Inferior parietal cortex (tissue), 1 donor: ENCODE data around the gene ZNF512B.
"Not testable (repeated sequence)": the region's sequence is repeated elsewhere in the genome, so short reads cannot be mapped to it uniquely, and the experiment has no call there.

Experiments
- DNase-seq: peaks from one replicate; pipeline ENCODE4 v3.0.0-alpha.2; 2016; ENCODE audit errors: extremely low spot score

Gene ZNF512B

DNA sequence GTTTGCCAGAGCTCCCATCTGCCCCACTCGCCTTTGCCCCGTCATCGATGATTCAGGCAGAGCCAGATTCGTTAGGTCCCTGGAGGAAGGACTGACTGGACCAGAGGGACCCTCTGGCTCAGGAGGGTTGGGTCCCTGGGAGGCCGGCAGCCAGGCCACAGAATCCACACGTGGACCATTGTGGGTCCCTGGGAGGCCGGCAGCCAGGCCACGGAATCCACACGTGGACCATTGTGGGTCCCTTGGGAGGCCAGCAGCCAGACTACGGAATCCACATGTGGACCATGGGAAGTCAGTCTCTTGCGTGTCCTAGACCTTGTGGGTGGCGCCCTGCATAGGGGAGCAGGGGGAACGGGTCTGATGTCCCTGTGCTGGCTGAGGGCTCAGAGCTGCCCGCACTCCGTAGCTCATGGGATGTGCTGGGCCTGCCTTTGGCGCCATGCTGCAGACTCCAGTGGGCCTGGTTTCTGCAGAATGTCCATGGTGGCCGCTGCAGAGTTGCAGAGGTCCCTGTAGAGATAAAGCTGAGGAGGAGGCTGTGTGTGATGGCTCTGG is 37.0 kb downstream of the ZNF512B start:
- DNase-seq, result no peak

DNA sequence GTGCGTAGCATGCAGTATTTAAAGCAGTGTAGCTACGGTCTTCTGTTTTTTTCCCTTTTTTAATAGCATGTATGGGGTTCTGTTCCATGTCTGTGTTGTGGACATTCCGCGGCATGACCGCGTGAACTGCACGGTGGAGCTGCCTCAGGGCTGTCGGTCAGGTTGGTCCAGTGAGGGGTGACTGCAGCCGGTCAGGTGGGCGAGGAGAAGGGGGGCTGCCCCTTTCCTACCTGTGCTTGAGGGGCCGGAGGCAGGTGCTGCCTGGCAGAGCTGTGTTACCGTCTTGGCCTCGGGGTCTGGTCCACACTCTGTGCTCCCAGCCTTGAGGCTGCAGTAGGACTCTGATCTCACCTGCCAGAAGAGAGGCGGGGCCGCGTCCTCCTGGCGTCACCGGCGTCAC is 38.0 kb downstream of the ZNF512B start:
- DNase-seq, result no peak

DNA sequence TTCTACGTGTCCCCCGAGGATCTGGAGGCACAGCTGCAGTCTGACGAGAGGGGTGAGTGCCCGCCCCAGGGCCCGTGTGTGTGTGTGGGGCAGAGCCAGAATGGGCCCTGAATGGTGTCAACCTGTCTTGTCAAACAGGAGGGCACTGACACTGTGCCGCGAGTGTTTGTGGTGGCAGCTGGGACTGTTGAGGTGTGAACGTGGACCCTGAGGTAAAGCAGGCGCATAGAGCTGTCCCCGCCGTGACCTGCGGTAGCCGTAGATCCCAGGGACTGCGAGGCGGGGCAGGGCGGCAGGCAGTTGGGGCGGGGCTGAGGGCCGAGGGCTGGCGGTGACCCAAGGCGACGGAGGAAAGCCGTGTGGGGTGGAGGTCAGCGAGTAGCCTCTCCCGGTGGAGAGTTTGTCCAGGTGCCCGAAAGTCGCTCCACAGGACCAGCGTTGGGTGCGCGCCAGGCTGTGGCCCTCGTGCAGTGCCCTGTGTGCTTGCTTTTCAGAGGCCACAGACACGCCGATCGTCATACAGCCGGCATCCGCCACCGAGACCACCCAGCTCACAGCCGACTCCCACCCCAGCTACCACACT is 38.7 kb downstream of the ZNF512B start:
- DNase-seq, result no peak

DNA sequence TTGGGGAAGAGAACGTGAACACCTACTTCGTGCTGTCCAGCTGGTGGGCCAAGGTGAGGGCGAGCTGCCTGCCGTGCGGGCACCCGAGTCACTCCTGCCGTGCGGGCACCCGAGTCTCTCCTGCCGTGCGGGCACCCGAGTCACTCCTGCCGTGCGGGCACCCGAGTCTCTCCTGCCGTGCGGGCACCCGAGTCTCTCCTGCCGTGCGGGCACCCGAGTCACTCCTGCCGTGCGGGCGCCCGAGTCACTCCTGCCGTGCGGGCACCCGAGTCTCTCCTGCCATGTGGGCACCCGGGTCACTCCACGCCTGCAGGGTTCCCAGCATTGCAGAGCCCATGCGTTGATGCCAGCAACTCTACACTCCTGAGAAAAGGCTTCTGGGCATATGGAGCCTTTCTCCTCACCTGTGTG is 40.3 kb downstream of the ZNF512B start:
- DNase-seq, result not testable (repeated sequence)

DNA sequence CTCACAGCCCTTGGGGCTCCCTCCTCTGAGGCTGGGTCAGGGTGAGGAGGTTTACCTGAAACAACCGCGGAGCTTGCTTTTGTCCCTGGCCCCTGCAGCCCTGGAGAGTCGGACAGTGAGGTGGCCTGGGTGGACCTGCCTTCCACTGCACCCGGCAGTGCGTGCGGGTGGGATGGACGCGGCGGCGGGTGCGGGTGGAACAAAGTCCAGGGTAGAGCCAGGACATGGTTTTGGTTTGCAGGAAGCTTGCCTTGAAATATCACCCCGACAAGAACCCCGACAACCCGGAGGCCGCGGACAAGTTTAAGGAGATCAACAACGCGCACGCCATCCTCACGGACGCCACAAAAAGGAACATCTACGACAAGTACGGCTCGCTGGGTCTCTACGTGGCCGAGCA is 40.7 kb downstream of the ZNF512B start:
- no peak for DNase-seq

DNA sequence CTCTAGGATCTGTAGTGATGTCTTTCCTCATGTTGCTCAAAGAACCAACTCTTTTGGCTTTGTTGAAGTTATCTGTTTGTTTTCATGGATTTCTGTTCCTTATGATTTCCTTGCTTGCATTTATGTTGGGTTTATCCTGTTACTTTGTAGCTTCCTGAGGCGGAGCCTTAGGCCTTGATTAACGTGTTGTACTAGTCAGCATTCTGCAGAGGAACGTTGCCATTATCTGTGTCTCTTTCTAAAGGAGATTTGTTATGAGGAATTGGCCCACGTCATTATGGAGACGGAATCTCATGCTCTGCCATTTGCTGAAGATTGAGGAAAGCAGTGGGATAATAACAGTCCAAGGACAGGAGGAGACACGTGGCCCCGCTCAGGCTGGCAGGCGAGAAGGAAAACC is 43.4 kb downstream of the ZNF512B start:
- DNase-seq, result no peak

DNA sequence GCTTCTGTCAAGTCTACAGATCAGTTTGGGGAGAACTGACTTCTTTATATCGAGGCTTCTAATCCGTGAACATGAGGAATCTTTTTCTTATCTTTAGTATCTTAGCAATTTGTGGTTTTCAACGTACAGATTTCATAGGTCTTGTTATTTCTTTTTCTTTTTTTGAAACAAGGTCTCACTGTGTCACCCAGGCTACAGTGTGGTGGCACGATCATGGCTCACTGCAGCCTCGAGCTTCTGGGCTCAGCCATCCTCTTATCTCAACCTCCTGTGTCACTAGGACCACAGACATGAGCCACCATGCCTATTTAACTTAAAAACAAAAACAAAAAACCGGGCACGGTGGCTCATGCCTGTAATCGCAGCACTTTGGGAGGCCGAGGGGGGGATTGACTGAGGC is 45.5 kb downstream of the ZNF512B start:
- no peak for DNase-seq

DNA sequence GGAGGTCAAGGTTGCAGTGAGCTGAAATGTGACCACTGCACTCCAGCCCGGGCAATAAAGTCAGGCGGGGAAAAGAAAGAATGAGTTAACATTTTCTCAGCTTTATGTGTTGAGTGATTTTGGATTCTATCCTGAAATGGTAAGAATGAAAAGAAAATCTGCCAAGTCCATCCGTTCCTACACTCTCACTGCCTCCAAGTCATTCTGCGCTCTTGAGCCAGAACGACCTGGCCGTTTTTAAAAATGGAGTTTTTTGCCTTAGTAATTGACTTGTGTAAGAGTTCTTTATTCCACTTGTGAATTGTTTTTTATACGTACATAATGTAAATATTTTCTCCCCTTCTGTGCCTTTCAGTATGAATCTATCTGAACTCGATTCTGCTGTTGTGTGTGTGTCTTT is 46.1 kb downstream of the ZNF512B start:
- no peak for DNase-seq

DNA sequence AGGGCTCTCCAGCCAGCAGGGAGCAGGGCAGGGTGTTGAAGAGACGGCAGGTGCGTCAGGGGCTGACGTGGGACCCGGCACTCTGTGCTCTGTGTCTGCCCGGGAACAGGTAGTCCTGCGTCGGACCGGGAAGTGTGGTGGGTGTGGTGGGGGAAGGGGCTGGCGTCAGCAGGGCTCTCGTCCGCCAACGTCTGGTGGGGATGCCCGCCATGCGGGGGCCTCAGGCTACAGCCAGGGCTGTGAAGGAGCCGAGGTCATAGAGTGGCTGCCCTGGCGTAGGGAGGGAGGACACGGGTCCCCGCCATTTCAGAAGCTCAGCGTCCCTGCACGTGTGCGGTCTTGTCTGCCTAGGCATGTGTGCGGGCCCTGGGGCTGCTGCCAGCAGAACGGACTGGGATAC is 49.5 kb downstream of the ZNF512B start:
- DNase-seq, result no peak

DNA sequence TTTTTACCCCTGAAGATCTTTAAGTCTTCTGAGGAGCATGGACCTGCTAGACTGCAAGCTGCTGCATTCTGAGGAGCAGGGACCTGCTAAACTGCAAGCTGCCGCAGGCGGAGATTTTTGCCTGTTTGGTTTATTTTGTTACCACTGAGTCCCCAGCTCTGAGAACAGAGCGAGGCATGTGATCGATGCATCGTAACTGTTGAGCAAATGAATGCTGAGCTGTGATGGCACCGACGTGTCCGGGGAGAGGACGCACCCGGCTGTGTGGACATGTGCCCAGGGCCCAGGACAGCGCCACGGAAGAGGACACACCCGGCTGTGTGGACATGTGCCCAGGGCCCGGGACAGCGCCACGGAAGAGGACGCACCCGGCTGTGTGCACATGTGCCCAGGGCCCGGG is 50.6 kb downstream of the ZNF512B start:
- no peak for DNase-seq

DNA sequence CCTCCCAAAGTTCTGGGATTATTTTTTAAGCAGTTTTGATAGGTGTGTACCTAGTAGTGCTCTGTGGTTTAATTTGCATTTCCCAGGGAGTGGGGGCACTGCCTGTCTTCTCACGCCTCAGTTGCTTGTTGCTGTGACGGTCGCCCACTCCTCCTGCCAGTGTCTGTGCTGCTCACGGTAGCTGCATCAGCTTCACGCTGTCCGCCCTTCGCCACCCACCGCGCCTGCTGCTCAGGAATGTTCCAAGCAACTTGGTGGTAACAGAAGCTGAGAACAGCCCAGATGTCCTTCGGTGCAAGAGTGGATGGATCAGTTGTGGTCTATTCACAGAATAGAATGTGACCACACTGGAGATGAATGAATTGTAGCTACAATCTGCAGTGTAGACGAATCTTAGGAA is 51.9 kb downstream of the ZNF512B start:
- peak; percentile 44 for DNase-seq

DNA sequence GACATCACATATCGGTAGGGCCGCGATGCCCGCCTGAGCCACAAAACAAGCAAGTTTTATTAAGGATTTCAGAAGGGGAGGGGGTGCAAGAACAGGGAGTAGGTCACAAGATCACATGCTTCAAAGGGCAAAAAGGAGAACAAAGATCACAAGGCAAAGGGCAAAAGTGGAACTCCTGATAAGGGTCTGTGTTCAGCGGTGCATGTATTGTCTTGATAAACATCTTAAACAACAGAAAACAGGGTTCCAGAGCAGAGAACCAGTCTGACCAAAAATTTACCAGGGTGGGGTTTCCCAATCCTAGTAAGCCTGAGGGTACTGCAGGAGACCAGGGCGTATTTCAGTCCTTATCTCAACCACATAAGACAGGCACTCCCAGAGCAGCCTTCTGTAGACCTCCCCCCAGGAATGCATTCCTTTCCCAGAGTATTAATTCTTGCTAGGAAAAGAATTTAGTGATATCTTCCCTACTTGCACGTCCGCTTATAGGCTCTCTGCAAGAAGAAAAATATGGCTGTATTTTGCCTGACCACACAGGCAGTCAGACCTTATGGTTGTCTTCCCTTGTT is 53.3 kb downstream of the ZNF512B start:
- not testable (repeated sequence) for DNase-seq

DNA sequence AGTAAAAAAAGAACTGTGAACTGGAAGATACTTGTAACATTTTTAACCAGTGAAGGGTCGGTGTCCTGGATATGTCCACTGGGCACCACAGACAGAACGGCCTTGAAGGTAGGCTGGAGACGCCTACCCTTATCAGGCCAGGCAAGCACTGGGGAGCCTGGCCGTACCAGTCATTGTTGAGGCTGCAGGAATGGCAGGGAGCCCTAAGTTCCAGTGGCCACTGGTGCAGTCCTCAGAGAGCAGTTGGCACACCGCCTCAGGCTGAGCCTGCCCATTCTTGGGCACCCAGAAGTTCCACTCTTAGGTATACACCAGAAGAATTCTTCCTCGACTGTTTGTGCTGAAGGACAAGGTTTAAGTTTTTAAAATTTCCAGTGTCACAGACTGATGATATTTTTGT is 54.3 kb downstream of the ZNF512B start:
- DNase-seq, result no peak

DNA sequence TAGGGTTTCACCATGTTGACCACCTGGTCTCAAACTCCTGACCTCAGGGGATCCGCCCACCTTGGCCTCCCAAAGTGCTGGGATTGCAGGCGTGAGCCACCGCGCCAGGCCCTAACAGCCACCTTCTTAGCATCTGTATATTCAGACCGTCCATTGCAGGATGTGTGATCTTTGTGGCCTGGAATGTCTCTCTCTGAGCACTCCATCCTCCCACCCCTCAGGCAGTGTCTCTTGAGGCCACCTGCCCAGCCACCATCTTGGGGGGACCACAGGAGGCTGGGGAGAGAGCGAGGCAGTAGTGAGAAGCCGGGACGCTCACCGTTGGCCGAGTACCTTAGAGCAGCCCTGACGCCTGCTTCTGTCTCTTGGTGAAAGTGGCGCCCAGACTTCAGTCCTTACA is 56.0 kb downstream of the ZNF512B start:
- no peak for DNase-seq

DNA sequence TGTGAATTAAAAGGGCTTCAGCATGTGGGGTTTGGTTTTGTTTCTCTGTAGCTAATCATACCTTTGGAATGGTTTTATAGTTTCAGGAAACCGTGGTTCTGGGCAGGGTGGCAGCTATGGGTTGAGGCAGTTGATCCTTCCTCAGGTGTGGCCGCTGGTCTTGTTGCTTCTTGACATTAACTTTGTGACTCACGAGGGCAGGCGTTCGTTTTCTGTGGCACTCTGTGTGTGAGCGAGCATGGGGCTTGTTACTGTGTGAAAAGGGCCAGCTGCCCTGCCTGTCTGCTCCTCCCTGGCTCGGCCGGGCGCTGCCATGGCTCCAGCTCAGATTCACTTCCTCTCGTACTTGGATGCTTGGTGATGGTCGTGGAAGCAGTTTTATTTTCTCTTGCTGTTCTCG is 58.6 kb downstream of the ZNF512B start:
- DNase-seq, result no peak

DNA sequence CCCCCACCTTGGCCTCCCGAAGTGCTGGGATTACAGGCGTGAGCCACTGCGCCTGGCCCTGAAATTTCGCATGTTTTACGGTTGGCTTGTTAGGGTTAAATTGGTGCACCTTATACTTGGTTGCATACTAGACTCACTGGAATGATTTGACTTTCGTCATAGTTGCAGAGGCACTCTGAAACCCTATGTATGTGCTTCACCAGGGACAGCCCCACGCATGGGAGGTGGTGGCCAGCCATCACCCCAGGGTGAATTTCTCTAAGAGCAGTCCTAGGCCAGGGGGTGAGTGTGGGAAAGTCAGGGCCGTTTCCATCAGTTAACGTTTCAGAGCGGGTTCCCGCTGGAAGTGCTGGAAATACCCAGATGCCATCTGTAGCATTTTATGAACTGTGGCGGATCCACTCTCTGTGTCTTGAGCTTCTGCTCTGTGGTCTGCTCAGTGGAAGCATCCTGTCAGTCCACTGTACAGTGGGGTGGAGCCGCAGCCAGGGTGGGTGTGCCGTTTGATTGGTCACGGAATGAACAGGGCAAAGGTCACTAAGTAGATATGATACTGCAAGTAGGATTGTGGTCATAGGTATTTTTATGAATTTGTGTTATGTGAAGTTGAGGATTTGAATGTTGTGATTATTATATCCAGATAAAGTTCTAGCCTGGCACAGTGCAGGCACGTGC is 61.6 kb downstream of the ZNF512B start:
- DNase-seq, result no peak
